HepG2 (cell line): ENCODE data around the gene MARCHF11. TPM values are rescaled to one million over a fixed set of nuclear protein-coding genes. Genes with fewer than 3 reads are reported as not detected.

Experiments used
- ATAC-seq: fragments of 200-7000 bp; cut with Tn5 transposase; 3 replicates; pipeline ENCODE4 v1.9.1; 2020; ENCODE audit warnings: mild to moderate bottlenecking, moderate library complexity
- BruUV-seq: library from RNA; stranded (reverse); fragments of 400-500 nt; replicated peaks from 2 replicates; lab custom pipeline; 2021; lab: Mats Ljungman, UMichigan
- CTCF ChIA-PET: fragments of 300-600 bp; formaldehyde crosslinking; extraction: SDS; loops from one replicate; lab custom pipeline; 2021; ENCODE audit warnings: low total read pairs, inconsistent platforms, low intra/inter-chr PET ratio; lab: Yijun Ruan, JAX
- POLR2A ChIA-PET: fragments of 350-600 bp; sonication (Branson Sonifier 250); formaldehyde crosslinking; loops from one replicate; lab custom pipeline; 2020; ENCODE audit warnings: antibody characterized with exemption, inconsistent platforms; lab: Yijun Ruan, JAX
- DNase-seq: peaks from one replicate; pipeline ENCODE4 v3.0.0-alpha.2; 2015; ENCODE audit warnings: low spot score
- FAIRE-seq: peaks from 3 replicates; lab custom pipeline; 2011; peaks lifted over from hg19 to GRCh38; lab: Jason Lieb, UNC
- H2AFZ ChIP-seq: one replicate; pipeline ENCODE4 v1.6.1; 2011; ENCODE audit warnings: low read length, inconsistent platforms
- H3K27ac ChIP-seq: fragments of 300-600 bp; 3 replicates; pipeline ENCODE4 v1.8.0; 2011; ENCODE audit warnings: mixed run types, mild to moderate bottlenecking, mixed read lengths, low read length, inconsistent platforms; ENCODE audit not compliant: insufficient read depth; ENCODE audit errors: extremely low read length
- H3K27me3 ChIP-seq, 2 experiments: fragments of 200-600 bp in 1 of 2; 2 replicates in 1 of 2; 3 replicates in 1 of 2; pipeline versions ENCODE4 v1.6.0 to v1.8.0; 2011; ENCODE audit warnings: low read length in 2 of 2, mild to moderate bottlenecking in 2 of 2, moderate library complexity in 2 of 2, inconsistent platforms in 1 of 2; ENCODE audit not compliant: insufficient read depth in 2 of 2, control insufficient read depth in 1 of 2
- H3K36me3 ChIP-seq, 2 experiments: fragments of 200-600 bp in 1 of 2; replicated peaks in 1 of 2; 2 replicates in 1 of 2; 3 replicates in 1 of 2; pipeline versions ENCODE4 v1.5.1 to v1.8.0; 2011; ENCODE audit warnings: low read length in 2 of 2, inconsistent platforms in 1 of 2; ENCODE audit not compliant: insufficient read depth in 2 of 2, control insufficient read depth in 1 of 2
- H3K4me1 ChIP-seq: 2 replicates; pipeline ENCODE4 v1.5.1; 2012; ENCODE audit warnings: low read length, inconsistent platforms; ENCODE audit not compliant: insufficient read depth
- H3K4me2 ChIP-seq: 2 replicates; pipeline ENCODE4 v1.6.0; 2011; ENCODE audit warnings: low read depth, low read length, inconsistent platforms
- H3K4me3 ChIP-seq, 3 experiments: fragments of 200-600 bp in 1 of 3; sonication (generic), shearing (Covaris generic) in 1 of 3; replicated peaks in 1 of 3; 2 replicates each; pipeline ENCODE4 v1.5.1; 2011 to 2016; ENCODE audit warnings: low read length in 3 of 3, inconsistent platforms in 2 of 3, low read depth in 2 of 3, mild to moderate bottlenecking in 2 of 3, control low read depth in 1 of 3, mixed read lengths in 1 of 3; ENCODE audit not compliant: insufficient read depth in 1 of 3
- H3K79me2 ChIP-seq: one replicate; pipeline ENCODE4 v1.6.1; 2011; ENCODE audit warnings: low read length, inconsistent platforms; ENCODE audit not compliant: insufficient read depth
- H3K9ac ChIP-seq: 2 replicates; pipeline ENCODE4 v1.6.0; 2011; ENCODE audit warnings: mild to moderate bottlenecking, low read depth, low read length, inconsistent platforms; ENCODE audit not compliant: insufficient read depth
- H3K9me3 ChIP-seq: 2 replicates; pipeline ENCODE4 v1.5.1; 2012; ENCODE audit warnings: mild to moderate bottlenecking, low read length
- H4K20me1 ChIP-seq: 2 replicates; pipeline ENCODE4 v1.6.0; 2011; ENCODE audit warnings: inconsistent platforms, mild to moderate bottlenecking, low read length, moderate library complexity; ENCODE audit not compliant: insufficient read depth
- BRD4 ChIP-seq: sonication (generic); formaldehyde crosslinking; IDR thresholded peaks from 2 replicates; pipeline ENCODE4 v1.4.0; 2020; ENCODE audit warnings: missing genetic modification reagents
- HNRNPLL ChIP-seq: fragments of 200-400 bp; formaldehyde crosslinking; IDR thresholded peaks from 2 replicates; pipeline ENCODE4 v1.6.1; 2017; ENCODE audit warnings: mild to moderate bottlenecking, low read depth, low read length; ENCODE audit not compliant: poor library complexity, severe bottlenecking
- ONECUT2 ChIP-seq: sonication (generic); formaldehyde crosslinking; IDR thresholded peaks from 2 replicates; pipeline ENCODE4 v1.4.0; 2020; ENCODE audit warnings: missing genetic modification reagents
- RFX1 ChIP-seq: fragments of 450-650 bp; IDR thresholded peaks from 2 replicates; pipeline ENCODE4 v1.6.1; 2017
- TAF1 ChIP-seq: sonication (generic); formaldehyde crosslinking; IDR thresholded peaks from 2 replicates; pipeline ENCODE4 v1.4.0; 2020; ENCODE audit warnings: missing genetic modification reagents
- XBP1 ChIP-seq: sonication (generic); formaldehyde crosslinking; IDR thresholded peaks from 2 replicates; pipeline ENCODE4 v1.5.0; 2020; ENCODE audit warnings: missing genetic modification reagents
- ZNF383 ChIP-seq: sonication (generic); formaldehyde crosslinking; IDR thresholded peaks from 2 replicates; pipeline ENCODE4 v1.4.0; 2020; ENCODE audit warnings: missing genetic modification reagents, mild to moderate bottlenecking, borderline replicate concordance
- ZNF572 ChIP-seq: sonication (generic); formaldehyde crosslinking; IDR thresholded peaks from 2 replicates; pipeline ENCODE4 v1.5.1; 2020; ENCODE audit warnings: mild to moderate bottlenecking, missing genetic modification reagents
- ZNF678 ChIP-seq: sonication (generic); formaldehyde crosslinking; IDR thresholded peaks from 2 replicates; pipeline ENCODE4 v1.4.0; 2020; ENCODE audit warnings: mild to moderate bottlenecking, missing genetic modification reagents
- ZSCAN30 ChIP-seq: sonication (generic); formaldehyde crosslinking; IDR thresholded peaks from 2 replicates; pipeline ENCODE4 v1.5.0; 2020; ENCODE audit warnings: mild to moderate bottlenecking, missing genetic modification reagents
- WGBS: methylation state at CpG from one replicate; pipeline ENCODE4 v1.1.6; 2017; ENCODE audit warnings: low lambda C conversion rate; 5-methylcytosine and 5-hydroxymethylcytosine counted together
- in situ Hi-C: cut with HindIII; loops from 2 replicates; pipeline ENCODE4 v1.10.0; 2017; ENCODE audit warnings: low pct_unique_long_range_greater_than_20kb; ENCODE audit not compliant: extremely low pct_ligation_motif_present
- intact Hi-C: fragments of 100-400 bp; cut with micrococcal nuclease; formaldehyde crosslinking; loops from one replicate; pipeline ENCODE4 v1.10.0; 2022; ENCODE audit not compliant: unreplicated experiment
- polyA plus RNA-seq, 8 experiments: library from polyadenylated mRNA; depleted of rRNA in 3 of 8; stranded (reverse) in 7 of 8; unstranded in 1 of 8; fragments of >200 nt; fragmentation: Illumina TruSeq in 4 of 8; extraction: Trizol in 4 of 8; gene quantifications; 2 replicates each; pipeline versions ENCODE4 v1.2.1 to v1.2.3, GENCODE V29; 2011 to 2016; ENCODE audit warnings: low read depth in 4 of 8, missing spikeins in 1 of 8, mixed read lengths in 1 of 8; ENCODE audit not compliant: insufficient read depth in 1 of 8
- total RNA-seq, 5 experiments: library from RNA; depleted of rRNA; stranded (reverse); fragments of >200 nt; fragmentation: Illumina TruSeq; extraction: Trizol; gene quantifications; 2 replicates each; pipeline ENCODE4 v1.2.3, GENCODE V29; 2016; ENCODE audit warnings: low read depth in 1 of 5
- TF ChIP-seq, protein P1 (sequence below): sonication (generic); formaldehyde crosslinking; IDR thresholded peaks from 2 replicates; pipeline ENCODE4 v1.5.1; 2020; ENCODE audit warnings: mild to moderate bottlenecking, missing genetic modification reagents, moderate library complexity
- TF ChIP-seq, protein P2 (sequence below): IDR thresholded peaks from 2 replicates; pipeline ENCODE4 v1.6.1; 2016; ENCODE audit warnings: mild to moderate bottlenecking, missing biosample characterization, missing genetic modification reagents
- TF ChIP-seq, protein P3 (sequence below): sonication (generic); formaldehyde crosslinking; conservative IDR thresholded peaks from 2 replicates; pipeline ENCODE4 v1.8.1; 2023; ENCODE audit warnings: missing genetic modification reagents
- TF ChIP-seq, protein P4 (sequence below): sonication (generic); formaldehyde crosslinking; IDR thresholded peaks from 2 replicates; pipeline ENCODE4 v1.5.0; 2020; ENCODE audit warnings: missing genetic modification reagents

MARCHF11 gene
- total and polyA plus RNA-seq, 2 of the 13 experiments (the other 11 are each of a cell fraction or from before 2014, with no cell fraction given), result not detected

DNA sequence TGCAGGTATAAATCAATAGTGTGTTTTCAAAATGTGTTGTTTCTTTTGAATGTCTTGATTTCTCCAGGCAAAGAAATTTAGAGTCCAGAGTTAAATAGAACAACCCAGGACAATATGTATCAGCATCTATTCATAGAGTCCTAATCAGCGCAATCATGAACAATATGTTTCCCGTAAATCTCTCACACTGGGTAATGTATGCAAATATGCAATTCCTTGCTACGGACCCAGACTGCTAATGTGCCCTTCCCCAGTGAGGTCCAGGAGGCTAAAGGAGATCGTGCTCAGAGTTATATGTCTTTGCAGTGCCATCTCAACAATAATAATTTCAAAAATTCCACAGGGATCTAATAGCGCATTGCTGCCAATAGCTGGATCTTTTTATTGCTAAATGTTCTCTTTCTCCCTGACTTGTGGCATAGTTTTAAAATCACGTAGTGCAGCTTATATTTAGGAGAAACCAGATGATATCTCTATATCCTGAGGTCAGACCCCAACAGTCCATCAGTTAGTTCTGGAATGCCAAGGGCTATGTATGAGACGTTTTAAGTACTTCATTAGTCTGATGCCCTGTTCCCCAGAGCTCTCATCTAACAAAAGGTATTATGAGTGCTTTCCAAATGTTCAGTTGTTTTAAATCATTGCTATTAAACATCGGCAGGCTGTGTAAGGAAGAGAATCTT, 145.1 kb downstream of the MARCHF11 start:
- H3K36me3 ChIP-seq, result no peaks in the 10 kb centered on the region
- H3K9me3 ChIP-seq, result no peaks in the 10 kb centered on the region; the same call in 1 of the 2 replicates
- no peaks in the 10 kb centered on the region for H3K79me2 ChIP-seq
- ATAC-seq (no peak), DNase-seq (no peak), FAIRE-seq (no peak)
- 20% methylated on average over 8 of the region's 8 CpGs for WGBS
- no peak overlapping the region for H3K9ac ChIP-seq
- H3K4me1 ChIP-seq, result no peaks in the 10 kb centered on the region
- H4K20me1 ChIP-seq, result no peaks in the 10 kb centered on the region
- POLR2A ChIA-PET, result no interaction called here
- no peak overlapping the region for H3K27ac ChIP-seq
- H2AFZ ChIP-seq, result no peak overlapping the region
- no peak overlapping the region for H3K4me2 ChIP-seq
- no peak overlapping the region for H3K4me3 ChIP-seq
- H3K27me3 ChIP-seq, result no peaks in the 10 kb centered on the region; a peak in 1 of 5 replicates
- intact Hi-C loops, result no loop called here
- TF ChIP-seq, protein P1, sequence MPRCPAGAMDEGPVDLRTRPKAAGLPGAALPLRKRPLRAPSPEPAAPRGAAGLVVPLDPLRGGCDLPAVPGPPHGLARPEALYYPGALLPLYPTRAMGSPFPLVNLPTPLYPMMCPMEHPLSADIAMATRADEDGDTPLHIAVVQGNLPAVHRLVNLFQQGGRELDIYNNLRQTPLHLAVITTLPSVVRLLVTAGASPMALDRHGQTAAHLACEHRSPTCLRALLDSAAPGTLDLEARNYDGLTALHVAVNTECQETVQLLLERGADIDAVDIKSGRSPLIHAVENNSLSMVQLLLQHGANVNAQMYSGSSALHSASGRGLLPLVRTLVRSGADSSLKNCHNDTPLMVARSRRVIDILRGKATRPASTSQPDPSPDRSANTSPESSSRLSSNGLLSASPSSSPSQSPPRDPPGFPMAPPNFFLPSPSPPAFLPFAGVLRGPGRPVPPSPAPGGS (CRISPR knock-in tag), result no peak
- TF ChIP-seq ZNF572 (CRISPR knock-in tag), result no peak
- TF ChIP-seq RFX1, result no peak
- no peak for TF ChIP-seq BRD4 (CRISPR knock-in tag)
- no peak for TF ChIP-seq HNRNPLL
- TF ChIP-seq, protein P2, sequence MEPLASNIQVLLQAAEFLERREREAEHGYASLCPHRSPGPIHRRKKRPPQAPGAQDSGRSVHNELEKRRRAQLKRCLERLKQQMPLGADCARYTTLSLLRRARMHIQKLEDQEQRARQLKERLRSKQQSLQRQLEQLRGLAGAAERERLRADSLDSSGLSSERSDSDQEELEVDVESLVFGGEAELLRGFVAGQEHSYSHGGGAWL (CRISPR knock-in tag), result no peak
- no peak for TF ChIP-seq ZSCAN30 (CRISPR knock-in tag)
- TF ChIP-seq, protein P3, sequence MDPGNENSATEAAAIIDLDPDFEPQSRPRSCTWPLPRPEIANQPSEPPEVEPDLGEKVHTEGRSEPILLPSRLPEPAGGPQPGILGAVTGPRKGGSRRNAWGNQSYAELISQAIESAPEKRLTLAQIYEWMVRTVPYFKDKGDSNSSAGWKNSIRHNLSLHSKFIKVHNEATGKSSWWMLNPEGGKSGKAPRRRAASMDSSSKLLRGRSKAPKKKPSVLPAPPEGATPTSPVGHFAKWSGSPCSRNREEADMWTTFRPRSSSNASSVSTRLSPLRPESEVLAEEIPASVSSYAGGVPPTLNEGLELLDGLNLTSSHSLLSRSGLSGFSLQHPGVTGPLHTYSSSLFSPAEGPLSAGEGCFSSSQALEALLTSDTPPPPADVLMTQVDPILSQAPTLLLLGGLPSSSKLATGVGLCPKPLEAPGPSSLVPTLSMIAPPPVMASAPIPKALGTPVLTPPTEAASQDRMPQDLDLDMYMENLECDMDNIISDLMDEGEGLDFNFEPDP (CRISPR knock-in tag), result no peak
- TF ChIP-seq ZNF383 (CRISPR knock-in tag), result no peak
- TF ChIP-seq XBP1 (CRISPR knock-in tag), result no peak
- no peak for TF ChIP-seq ONECUT2 (CRISPR knock-in tag)
- no peak for TF ChIP-seq TAF1 (CRISPR knock-in tag)
- TF ChIP-seq, protein P4, sequence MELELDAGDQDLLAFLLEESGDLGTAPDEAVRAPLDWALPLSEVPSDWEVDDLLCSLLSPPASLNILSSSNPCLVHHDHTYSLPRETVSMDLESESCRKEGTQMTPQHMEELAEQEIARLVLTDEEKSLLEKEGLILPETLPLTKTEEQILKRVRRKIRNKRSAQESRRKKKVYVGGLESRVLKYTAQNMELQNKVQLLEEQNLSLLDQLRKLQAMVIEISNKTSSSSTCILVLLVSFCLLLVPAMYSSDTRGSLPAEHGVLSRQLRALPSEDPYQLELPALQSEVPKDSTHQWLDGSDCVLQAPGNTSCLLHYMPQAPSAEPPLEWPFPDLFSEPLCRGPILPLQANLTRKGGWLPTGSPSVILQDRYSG (CRISPR knock-in tag), result no peak
- TF ChIP-seq ZNF678 (CRISPR knock-in tag), result no peak
- TF ChIP-seq, all 625 proteins: peak for 0
- CTCF ChIA-PET, result no interaction called here
- BruUV-seq, result no TSS peak
- in situ Hi-C loops, result no loop called here
